ENCODE data around the gene DIS3L2.

The DIS3L2 gene

DNA sequence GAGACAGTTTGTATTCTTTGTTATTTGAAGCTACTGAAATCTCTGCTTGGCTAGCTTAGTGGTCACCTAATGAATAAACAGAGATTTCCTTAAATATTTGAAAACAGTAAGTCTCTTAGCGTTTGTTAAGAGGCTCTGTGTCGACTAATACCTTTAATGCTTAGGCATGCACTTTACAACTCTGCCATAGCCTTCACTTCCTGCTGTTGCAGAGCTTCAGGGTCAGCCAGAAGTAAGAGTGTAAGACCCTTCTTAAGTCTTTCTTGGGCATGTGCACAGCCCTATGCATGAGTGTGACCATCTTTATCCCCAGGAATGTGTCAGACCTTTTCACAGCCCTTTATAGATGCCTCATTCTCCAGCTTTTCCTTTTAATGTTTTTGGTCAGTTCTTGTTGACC is 221.8 kb downstream of the DIS3L2 start:
- no peak for DNase-seq (ENCODE audit: low read depth in 3 of 3)

DNA sequence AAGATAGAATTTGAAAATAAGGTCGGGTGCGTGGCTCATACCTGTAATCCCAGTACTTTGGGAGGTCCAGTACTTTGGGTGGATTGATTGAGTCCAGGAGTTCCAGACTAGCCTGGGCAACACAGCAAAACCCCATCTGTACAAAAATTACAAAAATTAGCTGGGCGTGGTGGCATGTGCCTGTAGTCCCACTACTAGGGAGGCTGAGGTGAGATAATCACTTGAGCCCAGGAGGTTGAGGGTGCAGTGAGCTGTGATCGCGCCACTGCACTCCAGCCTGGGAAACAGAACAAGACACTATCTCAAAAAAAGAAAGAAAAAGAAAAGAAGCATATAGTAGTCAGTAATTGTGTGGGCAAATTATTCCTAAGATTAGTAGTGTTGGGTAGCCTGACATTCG is 222.8 kb downstream of the DIS3L2 start:
- DNase-seq (ENCODE audit: low read depth in 3 of 3): no peak

DNA sequence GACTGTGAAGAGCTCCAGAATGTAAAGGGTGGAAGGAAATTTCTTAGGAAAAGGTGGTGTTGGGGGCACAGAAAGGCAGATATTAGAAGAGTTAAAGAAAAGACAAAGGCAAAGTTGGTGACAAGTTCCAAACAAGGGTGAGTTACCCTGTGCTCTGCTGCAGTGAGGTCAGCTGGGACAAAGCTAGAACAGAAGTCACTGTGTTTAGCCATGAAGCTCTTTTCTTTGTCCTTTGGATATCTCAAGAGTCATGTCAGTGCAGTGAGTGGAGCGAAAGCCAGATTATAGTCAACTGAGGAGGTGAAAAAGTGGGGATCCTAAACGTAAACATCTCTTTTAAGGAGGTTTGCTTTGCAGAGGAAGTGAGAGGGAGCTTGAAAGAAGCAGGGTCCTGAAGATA is 229.3 kb downstream of the DIS3L2 start:
- DNase-seq (ENCODE audit: low read depth in 3 of 3): no peak

DNA sequence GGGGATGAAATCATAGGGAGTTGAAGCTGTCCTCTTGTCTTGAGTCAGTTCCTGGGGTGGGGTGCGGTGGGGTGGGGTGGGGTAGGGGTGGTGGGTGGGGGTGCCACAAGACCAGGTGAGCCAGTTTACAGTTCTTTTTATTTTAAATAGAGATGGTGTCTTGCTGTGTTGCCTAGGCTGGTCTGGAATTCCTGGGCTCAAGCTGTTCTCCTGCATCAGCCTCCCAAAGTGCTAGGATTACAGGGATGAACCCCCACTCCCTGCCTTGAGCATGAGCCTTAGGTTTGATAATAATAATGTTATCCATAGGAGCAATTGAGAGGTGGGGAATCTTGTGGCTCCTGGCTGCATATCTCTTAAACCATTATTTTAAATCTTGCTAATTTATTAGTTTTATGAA is 234.0 kb downstream of the DIS3L2 start:
- no peak for DNase-seq (ENCODE audit: low read depth in 3 of 3)

DNA sequence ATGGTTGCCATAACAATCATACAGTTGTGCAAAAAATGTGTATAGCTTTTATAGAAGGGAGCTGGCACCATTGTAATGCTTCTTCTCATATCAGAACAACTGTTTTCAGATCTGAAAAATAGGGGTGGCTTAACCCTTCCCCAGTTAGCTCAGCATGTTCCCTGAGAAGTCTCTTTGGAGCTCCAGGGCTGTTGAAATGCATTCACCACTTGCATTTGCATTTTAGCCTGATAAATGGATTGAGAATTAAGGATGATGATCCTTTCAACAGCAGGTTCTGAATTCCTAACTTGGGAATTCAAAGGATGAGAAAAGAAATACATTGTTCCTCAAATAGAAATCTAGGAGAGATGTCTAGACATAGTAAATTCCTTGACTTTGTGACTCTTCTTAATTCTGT is 235.3 kb downstream of the DIS3L2 start:
- DNase-seq (ENCODE audit: low read depth in 3 of 3): no peak

DNA sequence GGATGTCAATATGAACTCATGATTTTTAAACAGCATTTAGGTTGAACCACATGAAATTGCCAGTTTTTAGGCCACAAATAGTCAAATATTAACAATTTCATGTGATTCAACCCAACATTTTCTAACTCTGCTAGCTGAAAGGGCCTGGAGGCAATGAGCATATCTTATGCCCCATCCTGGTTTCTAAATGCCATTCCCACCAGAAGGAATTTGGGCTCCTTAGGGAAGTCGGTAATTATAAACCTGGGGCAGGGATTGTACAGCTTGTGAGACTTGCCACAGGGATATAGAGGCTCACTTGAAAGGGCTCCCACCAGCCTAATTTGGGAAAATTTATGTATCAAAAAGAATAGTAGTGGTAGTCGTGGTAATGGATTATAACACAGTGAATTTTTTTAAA is 238.7 kb downstream of the DIS3L2 start:
- no peak for DNase-seq (ENCODE audit: low read depth in 3 of 3)

DNA sequence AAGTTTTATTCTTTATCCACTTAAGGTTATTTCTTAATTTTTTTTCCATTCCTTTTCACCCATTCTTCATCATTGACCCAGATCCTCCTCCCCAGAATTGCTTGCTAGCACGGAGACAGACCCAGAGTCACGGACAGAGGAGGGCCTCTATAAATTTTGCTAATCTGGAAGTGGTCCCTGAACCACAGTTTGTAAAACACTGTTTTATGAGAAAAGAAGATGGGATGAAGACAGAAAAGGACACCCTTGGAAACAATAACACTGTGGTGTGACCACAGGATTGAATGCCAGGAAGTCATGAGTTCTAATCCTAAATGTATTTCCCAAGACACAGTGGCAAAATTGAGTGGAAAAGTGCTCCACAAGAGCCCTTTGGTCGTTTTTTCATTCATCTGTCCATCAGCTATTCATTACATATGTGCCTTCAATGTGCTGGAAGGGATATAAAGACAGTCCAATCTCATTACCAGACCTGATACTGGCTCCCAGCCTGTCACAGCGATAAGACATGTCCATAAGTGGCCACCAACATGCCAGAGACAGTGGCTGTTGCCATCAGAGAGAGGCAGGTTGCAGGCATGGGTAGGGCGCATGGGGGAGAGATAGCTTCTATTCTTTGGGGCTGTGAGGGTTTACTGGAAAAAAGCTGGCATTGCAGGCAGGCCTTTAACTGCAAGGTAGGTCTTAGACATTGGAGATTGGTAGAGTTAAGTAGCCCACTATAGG is 241.8 kb downstream of the DIS3L2 start:
- DNase-seq (ENCODE audit: low read depth in 3 of 3): no peak

DNA sequence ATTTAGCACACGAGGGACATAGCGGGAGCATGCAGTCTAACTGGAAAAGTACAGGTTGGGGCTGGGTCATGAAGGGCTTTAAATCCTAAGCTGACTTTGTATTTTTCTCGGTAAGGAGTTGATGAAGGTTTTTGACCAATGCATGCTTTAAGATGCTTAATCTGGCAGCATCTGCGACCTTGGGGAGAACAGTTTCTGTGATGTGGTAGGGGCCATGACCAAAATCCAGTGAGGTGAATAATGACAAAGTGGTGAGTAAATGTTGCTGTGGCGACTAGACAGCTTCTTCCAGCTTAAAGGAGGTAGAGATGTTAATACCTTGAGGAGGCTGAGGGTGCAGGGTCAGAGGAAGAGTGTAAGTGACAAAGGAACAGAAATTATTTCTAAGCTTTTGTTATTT is 242.4 kb downstream of the DIS3L2 start:
- no peak for DNase-seq (ENCODE audit: low read depth in 3 of 3)

DNA sequence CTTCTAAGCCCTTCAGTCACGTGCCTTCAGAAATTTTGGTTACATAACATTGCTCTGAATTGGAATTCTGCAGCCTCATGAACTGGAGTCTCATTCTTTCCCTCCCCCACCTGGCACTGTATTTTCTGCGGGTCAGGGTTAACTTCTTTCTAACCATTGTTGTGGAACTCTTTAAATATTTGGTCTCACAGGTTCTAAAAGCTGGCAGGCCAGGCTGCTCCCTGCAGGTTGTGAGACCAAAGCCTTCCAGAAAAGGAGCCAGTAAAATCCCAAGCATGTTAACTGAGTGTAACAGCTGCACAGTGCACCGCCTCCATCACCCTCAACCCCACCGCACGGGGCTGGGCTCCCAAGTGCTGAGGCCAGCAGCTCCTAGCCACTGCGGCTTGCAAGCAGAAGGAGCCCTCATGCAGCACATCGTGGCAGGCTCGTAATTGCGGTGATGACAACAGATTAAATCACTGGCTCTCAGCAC is 243.0 kb downstream of the DIS3L2 start:
- DNase-seq (ENCODE audit: low read depth in 3 of 3): no peak

DNA sequence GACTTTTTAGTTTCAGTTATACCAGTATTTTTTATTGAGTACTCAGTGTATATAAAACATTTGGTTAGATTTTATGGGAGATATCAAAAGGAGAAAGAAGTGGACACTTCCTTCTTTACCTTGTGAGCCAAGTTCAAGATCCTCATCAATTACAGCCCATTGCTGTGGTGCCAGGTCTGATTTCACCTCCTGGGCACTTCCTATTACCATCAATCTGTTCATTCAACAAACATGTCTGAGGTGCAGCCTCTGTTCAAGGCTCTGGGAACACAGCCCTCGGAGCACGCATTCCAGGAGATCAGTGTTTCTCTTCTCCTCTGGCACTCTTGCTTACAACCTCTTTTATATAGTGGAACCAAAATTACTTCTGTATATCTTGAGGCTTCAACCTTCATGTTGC is 245.7 kb downstream of the DIS3L2 start:
- no peak for DNase-seq (ENCODE audit: low read depth in 3 of 3)

DNA sequence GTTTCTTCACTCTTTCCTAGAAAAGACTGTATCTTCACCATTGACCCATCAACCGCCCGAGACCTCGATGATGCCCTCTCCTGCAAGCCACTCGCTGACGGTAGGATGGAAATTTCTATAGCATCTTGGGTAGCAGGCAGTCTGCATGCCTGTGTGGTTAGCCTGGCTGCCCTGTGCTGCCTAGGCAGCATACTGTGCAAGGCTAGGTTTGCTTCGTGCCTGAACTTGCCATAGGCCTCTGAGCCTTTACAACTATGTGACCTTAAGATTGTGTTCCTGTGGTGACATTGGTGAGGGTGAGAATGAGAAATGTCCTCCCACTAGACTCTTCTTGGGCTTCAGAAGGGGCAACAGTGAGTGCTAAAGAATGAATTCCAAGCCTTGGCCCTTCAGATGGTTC is 248.8 kb downstream of the DIS3L2 start:
- DNase-seq (ENCODE audit: low read depth in 3 of 3): no peak

DNA sequence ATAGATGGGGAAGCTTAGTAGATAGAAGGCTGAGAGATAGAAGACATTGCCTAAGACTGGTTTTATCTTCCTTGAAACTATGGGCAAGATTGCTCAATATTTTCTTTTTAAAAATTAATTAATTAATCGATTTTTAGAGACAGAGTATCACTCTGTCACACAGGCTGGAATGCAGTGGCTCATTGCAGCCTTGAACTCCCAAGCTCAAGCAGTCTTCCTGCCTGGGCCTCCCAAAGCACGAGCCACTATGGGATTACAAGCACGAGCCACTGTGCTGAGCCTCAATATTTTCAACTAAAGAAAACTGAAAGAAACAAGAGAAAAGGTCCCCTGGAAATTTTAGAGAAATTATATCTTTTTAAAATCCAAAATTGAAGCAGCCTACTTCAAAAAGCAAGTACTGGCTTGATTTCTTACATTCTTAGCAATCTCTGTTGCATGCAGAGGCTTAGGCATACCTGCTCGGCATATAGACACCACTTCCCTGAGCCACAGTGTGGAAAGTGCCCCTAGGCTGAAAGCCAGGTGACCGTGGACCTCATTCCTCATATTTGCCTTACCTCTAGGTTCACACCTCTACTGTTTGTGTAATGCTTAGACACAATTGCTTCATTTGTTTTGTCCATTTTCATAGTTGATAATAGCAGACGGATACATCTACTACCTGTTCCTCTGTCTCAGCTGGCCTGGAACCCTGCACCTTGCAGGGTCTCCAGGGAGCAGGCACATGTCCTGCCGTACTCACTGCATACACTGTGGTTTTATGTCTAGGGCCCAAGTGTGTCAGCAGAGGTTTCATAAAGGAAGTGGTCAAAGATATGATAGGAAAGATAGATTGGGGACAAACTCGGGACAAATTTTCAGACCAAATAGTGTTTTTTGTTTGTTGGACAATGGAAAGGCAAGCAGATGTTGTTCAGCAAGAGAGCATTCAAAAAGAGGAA is 250.5 kb downstream of the DIS3L2 start:
- DNase-seq (ENCODE audit: low read depth in 3 of 3): no peak

DNA sequence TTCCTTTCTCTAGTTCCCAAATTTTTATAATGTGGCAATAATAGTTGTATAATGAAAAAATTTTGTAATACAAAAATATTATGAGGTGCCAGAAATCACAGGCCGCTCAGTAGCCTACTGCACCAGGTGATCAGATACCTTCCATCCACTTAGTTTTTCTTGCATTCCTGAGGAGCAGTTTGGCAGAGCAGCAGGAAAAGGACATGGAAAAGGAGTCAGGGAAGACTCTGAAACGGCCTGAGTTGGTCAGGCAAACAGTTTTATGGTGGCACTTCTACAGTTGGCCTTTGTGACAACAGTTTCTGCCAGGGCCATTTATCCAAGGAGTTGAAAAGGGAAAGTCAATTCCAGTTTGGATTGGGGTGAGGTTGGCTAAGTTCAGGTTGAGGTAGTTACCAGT is 251.7 kb downstream of the DIS3L2 start:
- DNase-seq (ENCODE audit: low read depth in 3 of 3): no peak

DNA sequence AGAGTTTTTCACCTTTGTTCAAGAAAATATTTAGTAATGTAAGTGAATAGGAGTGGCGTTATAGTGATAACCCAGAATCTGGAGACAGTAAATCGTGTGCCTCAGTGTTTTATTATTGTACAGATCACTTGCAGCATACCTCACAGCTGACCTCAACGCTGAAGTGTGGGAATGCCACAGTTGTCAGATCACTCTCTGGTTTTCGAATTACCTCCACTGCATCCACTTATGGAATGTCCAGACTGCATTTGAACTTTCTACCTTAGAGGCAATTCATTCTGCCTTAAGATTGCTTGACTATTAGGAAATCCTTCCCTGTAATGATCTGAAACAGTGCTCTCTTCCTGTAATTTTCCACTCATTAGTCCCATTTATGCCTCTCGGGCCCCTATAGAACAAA is 252.5 kb downstream of the DIS3L2 start:
- no peak for DNase-seq (ENCODE audit: low read depth in 3 of 3)

DNA sequence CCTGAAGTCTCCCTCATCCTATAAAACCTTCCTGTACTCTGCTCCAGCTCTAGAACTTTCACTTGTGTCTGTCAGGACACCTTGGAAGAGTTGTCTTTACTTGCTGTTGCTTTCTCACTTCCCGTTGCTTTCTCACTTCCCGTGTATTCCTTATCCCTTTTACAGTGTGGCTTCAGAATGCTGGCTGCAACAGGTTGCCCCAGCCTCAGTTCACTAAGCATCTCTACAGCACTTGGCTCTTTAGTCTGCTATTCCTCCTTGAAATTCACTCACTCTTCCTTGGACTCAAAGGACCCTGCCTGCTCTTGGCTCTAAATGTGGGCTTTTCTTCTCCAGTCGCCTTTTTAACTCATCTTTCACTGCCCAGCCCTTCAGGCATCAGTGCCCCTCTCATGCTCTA is 254.5 kb downstream of the DIS3L2 start:
- no peak for DNase-seq (ENCODE audit: low read depth in 3 of 3)

DNA sequence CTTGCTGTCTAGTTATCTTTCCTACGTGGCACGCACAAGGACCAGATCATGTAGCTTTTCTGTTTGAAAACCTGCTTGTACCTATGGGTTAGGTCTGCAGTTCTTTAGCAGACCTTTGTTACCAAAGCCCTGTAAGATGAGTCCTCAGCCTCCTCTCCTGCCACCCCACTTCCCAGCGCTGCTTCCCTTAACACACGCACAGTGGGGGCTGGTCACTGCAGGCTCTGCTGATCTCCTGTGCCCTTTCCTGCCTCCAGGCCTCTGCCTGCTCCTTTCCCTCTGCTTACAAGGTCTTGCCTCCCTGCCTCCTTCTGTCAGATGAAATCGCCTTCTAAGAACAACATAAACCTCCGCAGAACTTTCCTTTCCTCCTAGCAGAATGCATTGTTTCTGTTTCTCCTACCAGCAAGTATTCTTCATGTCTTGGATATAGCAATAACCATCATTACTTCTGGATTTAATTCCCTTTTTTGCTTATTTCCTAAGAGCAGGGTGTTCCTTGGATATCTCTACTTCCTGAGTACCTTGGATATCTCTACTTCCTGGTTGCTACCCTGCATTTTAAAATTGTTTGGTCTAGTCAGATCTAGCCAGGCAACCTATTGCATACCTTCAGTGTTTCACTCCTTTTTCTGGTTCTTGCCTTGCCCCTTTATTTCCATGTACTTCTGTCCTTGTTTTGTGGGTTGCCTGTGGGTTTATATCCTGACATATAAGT is 257.4 kb downstream of the DIS3L2 start:
- DNase-seq (ENCODE audit: low read depth in 3 of 3): no peak

DNA sequence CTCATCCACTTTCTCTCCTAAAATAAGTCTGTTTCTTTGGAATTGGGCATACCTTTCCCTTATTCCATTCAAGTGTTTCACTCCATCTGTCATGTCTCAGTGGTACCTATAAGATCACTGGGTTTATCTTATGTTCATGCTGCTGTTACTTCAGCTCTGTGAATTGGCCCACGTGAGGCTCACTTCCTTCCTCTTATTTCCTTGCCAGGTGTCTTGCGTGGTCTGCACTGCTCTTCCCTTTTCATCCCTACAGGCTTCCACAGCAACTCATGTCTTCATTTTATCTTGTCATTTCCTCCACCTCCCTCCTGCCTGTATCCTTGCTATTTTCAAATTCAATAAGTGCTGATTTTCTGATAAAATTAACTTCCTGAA is 258.0 kb downstream of the DIS3L2 start:
- DNase-seq (ENCODE audit: low read depth in 3 of 3): no peak

DNA sequence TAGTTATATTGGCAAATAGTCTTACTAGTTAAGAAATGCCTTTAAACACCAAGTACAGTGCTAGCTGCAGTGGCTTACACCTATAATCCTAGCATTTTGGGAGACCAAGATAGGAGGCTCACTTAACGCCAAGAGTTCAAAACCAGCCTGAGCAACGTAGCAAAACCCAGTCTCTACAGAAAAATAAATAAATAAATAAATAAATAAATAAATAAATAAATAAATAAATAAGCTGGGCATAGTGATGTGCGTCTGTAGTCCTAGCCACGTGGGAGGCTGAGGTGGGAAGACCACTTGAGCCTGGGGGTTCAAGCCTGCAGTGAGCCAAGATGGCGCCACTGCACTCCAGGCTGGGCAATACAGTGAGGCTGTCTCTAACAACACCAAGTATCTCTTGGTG is 258.4 kb downstream of the DIS3L2 start:
- DNase-seq (ENCODE audit: low read depth in 3 of 3): no peak

DNA sequence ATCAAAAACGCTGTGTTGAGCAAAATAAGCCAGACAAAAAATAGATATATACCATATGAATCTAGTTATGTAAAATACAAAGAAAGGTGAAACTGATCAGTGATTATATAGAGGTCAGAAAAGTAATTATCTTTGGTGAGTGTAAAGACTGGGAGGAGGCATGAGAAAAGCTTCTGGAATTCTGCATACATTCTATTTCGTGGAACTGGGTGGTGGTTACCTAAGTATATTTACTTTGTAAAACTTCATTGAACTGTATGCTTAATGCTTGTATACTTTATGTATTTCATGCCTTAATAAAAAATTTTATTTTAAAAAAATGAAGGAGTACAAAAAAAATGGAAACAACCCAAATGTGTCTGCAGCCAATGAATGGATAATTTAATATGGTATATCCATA is 263.9 kb downstream of the DIS3L2 start:
- DNase-seq (ENCODE audit: low read depth in 3 of 3): no peak

DNA sequence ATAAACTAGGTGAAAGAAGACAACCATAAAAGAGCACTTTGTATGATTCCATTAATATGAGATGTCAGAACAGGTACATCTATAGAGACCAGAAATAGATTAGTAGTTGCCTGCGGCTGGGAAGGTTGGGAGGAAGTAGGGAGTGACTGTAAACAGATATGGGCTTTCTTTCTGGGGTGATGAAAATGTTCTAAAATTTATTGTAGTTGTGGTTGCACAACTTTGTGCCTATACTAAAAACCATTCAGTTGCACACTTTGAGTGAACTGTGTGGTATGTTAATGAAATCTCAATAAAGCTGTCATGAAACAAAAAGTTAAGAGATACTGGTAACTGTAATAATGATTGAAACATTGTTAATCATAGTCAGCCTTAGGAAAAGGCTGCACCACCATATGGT is 264.4 kb downstream of the DIS3L2 start:
- no peak for DNase-seq (ENCODE audit: low read depth in 3 of 3)

DNA sequence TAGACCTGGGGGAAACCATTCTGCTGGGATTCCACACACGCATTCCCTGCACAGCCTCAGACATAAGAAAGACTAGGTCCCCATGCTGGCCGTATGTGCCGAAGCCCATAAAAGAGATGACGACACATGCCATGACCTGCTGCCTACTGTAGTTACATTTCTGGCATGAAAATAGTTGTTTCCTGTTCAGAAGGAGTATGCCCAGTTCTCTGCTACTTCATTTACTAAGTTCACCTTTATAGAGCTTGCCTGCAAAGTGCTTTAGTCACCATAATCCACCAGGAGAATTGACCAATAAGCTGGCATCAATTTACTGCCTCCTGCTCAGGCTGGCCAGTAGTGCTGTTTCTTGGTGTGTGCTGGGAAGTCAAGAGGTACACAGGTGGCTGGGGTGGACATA is 266.8 kb downstream of the DIS3L2 start:
- no peak for DNase-seq (ENCODE audit: low read depth in 3 of 3)
